COLO668 (cell line): Measurements from ENCODE around the gene RPL37A.

ENCODE experiments used
- DNase-seq: peaks from one replicate; lab custom pipeline; 2025; ENCODE audit not compliant: unreplicated experiment; lab: John Stamatoyannopoulos, UW

Gene RPL37A

DNA sequence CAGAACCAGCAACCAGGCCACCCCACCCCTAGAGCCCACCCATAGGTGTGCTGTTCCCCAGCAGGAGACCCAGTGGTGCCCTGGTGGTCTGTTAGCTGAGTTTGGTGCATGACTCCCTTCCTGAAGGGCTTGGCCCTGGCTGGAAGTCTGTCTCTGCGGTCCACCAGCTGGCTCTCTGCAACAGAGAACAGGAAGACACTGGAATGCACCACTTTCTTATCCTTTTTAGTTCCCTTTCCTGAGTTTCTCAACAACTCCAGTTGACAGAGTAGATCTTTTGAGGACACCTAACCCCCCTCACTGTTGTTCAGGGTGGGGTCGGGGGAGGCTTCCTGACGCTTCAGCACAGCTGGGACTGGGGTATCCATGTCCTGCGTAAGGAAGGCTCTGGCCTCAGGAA is 11.9 kb upstream of the RPL37A start:
- DNase-seq: no peak

GRCh38 chr2:216490061-216490460 is 8.6 kb upstream of the RPL37A start:
- no peak for DNase-seq

DNA sequence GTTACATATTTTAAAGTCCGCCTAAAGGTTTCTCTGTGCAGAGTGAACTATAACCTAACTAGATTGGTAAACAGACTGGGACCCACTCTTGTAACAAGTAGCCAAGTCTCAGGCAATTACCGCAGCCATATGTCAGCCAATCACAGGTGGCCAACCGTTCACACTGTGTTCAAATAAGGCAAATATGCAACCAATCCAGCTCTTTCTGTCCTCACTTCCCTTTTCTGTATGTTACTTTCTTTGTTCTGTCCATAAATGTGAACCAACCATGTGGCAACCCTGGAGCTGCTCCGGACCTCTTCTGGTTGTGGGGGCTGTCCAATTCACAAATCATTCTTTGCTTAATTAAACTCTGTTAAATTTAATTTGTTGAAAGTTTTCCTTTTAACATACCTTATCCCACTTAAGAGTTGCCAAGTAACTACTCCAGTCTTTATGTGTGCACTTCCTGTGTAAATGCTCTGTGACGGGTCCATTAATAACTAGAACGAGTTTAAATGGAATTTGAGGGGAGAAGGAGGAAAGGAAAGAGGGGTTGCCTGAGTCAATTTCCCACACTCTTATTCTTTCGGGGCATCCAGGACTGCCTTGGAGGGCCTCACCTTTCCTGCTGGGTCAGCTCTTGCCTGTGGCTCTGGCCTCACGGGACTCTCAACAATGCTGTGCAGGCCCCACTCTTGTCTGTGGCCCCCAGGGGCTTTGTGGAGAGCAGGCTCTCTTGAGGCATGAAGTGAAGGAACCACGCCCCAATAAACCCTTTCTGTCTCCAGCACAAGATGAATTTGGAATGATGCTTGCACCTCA is 6.6 kb upstream of the RPL37A start:
- no peak for DNase-seq

DNA sequence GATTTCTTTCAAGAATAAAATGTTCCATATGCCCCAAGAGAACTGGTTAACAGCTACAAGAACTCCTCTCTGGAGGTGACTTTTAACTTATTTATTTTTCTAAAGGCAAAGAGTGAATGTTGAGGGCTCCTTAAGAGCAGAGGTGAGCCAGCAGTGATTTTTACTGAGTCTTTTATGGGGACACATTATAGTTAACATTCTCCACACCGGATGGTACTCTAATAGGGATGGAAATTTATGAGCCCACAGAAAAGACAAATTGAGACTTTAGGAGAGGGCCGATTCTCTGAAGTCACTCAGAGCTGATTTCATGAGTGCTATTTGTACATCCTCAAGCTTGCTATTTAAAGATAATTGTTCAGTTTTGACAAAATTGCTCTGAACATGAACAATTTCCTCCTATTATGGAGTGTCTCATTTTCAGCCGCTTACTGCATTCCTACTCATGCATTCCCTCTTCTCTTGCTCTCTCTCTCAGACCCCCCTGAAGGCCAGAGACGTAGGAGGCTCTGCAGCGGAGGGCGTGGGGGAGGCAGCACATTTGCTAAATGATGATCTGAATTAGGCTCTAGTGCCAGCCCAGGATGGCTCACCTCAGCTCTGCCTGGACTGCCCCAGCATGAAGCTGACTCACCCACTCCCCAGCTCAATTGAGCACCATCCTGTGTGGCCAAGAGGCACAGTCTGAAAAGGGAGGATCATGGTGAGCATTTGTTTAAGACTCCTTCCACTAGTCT is 5.9 kb upstream of the RPL37A start:
- no peak for DNase-seq

- DNase-seq: no peak
Observed at GRCh38 chr2:216493334-216493685, 5.3 kb upstream of the RPL37A start.

DNA sequence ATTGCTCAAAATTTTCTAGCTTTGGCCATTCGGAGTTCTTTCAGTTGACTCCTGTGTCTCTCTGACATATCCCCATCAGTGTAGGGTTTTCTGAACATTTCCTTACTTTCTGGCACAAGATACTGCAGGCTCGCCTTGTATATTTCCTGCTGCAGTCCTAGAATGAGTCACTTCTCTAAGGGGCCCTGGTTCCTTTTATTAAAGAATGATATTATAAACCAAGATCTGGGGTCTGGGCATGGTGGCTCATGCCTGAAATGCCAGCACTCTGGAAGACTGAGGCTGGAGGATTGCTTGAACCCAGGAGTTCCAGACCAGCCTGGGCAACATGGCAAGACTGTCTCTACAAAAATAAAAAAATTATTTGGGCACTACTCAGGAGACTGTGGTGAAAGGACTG is 3.0 kb upstream of the RPL37A start:
- DNase-seq: no peak

DNA sequence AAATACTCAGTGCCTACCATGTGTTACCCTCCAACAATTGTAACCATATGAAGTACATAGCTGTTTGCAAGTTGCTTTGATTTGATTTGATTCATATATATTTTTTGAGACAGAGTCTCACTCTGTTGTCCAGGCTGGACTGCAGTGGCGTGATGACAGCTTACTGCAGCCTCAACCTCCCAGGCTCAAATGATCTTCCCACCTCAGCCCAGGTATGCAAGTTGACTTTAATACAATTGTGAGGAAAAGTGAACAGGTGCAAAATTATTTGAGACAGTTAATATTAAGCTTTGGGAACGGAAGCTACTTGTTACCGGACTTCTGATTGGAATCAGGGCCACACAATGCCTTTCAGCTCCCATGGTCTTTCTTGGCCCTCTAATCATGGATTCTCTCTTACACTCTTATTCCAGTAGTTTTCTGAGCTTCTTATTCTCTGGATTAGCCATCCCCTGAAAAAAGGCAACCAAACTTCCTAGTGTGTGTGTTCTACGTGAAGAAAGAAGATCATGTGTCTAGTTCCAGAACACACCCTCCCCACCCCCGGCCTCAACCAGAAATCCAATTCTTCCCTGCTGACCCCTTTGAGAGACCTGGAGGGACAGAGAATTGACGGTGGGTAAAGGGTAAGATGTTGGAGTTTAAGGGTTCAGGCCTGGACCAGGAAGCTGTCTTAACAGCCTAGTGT is 1.1 kb upstream of the RPL37A start:
- DNase-seq: no peak

GRCh38 chr2:216498070-216498378 is 620 bp upstream of the RPL37A start:
- DNase-seq: no peak

DNA sequence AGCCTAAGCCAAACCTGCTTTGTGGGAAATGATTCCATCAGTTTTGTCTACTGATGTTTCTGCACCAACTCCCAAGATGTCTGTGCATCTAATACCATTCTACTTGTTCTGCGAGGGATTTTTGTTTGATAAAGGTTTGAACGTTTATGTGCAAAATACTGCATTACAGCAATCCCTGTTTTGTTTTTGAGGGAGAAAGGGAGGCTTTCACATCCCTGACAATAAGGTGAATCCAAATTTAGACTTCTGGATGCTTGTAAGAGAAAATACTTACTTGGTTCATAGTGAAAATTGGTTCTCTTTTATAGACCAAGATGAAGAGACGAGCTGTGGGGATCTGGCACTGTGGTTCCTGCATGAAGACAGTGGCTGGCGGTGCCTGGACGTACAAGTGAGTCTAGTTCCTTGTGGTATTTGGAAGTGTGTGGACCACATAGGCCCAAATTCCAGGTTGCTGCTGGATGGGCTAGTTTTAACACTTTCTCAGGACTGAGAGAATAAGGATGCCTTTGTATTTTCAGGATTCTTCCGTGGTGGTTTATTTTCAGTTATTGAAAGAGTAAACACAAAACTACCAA is 1.1 kb downstream of the RPL37A start:
- no peak for DNase-seq

DNA sequence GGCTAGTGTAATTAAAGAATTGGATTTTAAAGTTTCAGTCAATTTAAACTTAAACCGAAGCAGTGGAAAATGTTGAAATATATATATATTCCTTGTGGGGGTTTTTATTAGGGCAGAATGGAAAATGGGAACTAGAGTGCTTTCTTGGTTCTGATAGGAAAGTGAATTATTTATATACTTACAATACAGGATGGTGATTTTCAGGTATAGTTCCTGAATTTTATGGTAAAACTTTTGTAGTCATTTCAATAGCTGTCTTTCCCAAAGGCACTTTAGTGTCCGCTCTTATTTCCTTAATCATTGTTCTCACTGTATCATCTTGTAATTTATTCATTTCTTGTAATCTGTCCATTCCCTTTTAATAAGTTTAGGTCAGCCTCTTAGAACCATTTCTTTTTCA is 1.9 kb downstream of the RPL37A start:
- DNase-seq: no peak

- no peak for DNase-seq
Observed at GRCh38 chr2:216501854-216502253, 3.2 kb downstream of the RPL37A start.

GRCh38 chr2:216502381-216503158 is 3.9 kb downstream of the RPL37A start:
- DNase-seq: no peak

GRCh38 chr2:216503159-216503629 is 4.5 kb downstream of the RPL37A start:
- no peak for DNase-seq

GRCh38 chr2:216503697-216504375 is 5.2 kb downstream of the RPL37A start:
- DNase-seq: no peak

- DNase-seq: no peak
Observed at GRCh38 chr2:216504376-216504762, 5.7 kb downstream of the RPL37A start.

GRCh38 chr2:216505133-216506106 is 6.8 kb downstream of the RPL37A start:
- no peak for DNase-seq

GRCh38 chr2:216507220-216508160 is 8.8 kb downstream of the RPL37A start:
- no peak for DNase-seq

DNA sequence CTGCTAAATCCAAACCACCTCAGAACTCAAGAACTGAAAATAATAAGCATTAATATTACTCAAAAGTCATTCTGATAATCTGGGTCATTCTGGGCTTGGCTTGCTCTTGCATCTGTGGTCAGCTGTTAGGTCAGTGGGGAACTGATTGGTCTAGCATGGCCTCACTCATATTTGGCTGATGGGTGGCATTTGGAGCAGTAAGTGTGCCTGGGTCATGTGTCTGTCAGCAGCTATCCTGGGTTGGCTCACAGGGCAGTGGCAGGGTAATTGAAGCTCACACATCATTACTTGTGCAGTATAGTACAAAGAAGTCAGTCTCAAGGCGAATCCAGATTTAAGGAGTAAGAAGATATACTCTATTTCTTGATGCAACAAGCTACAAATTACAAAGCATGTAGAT is 9.6 kb downstream of the RPL37A start:
- no peak for DNase-seq
